Esophagus squamous epithelium (tissue), 5 donors: ENCODE data around the gene VPS26B. TPM values are rescaled to one million over a fixed set of nuclear protein-coding genes. Genes with fewer than 3 reads are reported as not detected.
A peak's percentile ranks its signal among the peaks of the same experiment; 100 is the strongest.
"Not testable (repeated sequence)": the region's sequence is repeated elsewhere in the genome, so short reads cannot be mapped to it uniquely, and the experiment has no call there.

Experiments
- DNase-seq: peaks from one replicate; lab custom pipeline; 2025; lab: John Stamatoyannopoulos, UW
- H3K27ac ChIP-seq, 4 donors: fragments of 200-600 bp; sonication (generic); one replicate each; pipeline ENCODE4 v1.5.1; 2016 to 2019; ENCODE audit warnings: mild to moderate bottlenecking in 1 of 4
- H3K27me3 ChIP-seq, 4 donors: fragments of 200-600 bp; sonication (generic); 1 replicate in 3 of 4; 2 replicates in 1 of 4; pipeline versions ENCODE4 v1.5.1 to v1.6.0; 2017 to 2021; ENCODE audit warnings: antibody characterized with exemption in 1 of 4
- H3K36me3 ChIP-seq, 3 donors: fragments of 200-600 bp; sonication (generic); one replicate each; pipeline ENCODE4 v1.5.1; 2016 to 2019
- H3K4me1 ChIP-seq, 3 donors: fragments of 200-600 bp; sonication (generic); one replicate each; pipeline ENCODE4 v1.5.1; 2017 to 2019
- H3K4me3 ChIP-seq, 4 donors: fragments of 200-600 bp; sonication (generic); 1 replicate in 3 of 4; 2 replicates in 1 of 4; pipeline ENCODE4 v1.5.1; 2016 to 2019; ENCODE audit warnings: mild to moderate bottlenecking in 2 of 4, moderate library complexity in 1 of 4
- H3K9me3 ChIP-seq, 3 donors: fragments of 200-600 bp; sonication (generic); one replicate each; pipeline ENCODE4 v1.5.1; 2016 to 2019
- CTCF ChIP-seq, 6 experiments: fragments of 450-650 bp in 4 of 6; fragments of 200-600 bp in 2 of 6; sonication (generic) in 2 of 6; IDR thresholded peaks; one replicate each; pipeline ENCODE4 v1.5.1; 2016 to 2019; ENCODE audit warnings: antibody characterized with exemption in 6 of 6, mild to moderate bottlenecking in 4 of 6, moderate library complexity in 4 of 6
- POLR2A ChIP-seq, 4 donors: fragments of 450-650 bp; IDR thresholded peaks; one replicate each; pipeline ENCODE4 v1.6.1; 2017; ENCODE audit warnings: antibody characterized with exemption in 4 of 4, mild to moderate bottlenecking in 4 of 4, moderate library complexity in 3 of 4
- WGBS, 2 donors: methylation state at CpG; one replicate each; pipeline ENCODE4 v1.1.5; 2018; 5-methylcytosine and 5-hydroxymethylcytosine counted together
- intact Hi-C: fragments of 100-400 bp; cut with DNase I; formaldehyde crosslinking; loops from one replicate; pipeline ENCODE4 v1.15.0; 2022
- total RNA-seq, 4 donors: library from RNA; depleted of rRNA; stranded (reverse); fragments of >200 nt; gene quantifications; one replicate each; pipeline ENCODE4 v1.1.0, GENCODE V29; 2016
- donor health status: DM: yes; HTN: yes; CAD: no.

The VPS26B gene
- 10 to 100 TPM; 25.2 to 30.7 (median 25.9) TPM for total RNA-seq

GRCh38 chr11:134223836-134224709, at the start of gene VPS26B, which contains the start of gene NCAPD3:
Gene VPS26B (plus strand): TSS chr11:134224671. CDS start chr11:134225123, 452 bp downstream.
Gene NCAPD3 (minus strand): TSS chr11:134223967. CDS start chr11:134223926, 41 bp downstream.
- no peaks in the 10 kb centered on the region for H3K27me3 ChIP-seq
- peak within 1 kb of the TSS; percentile 87 to 99 (median 96) for H3K4me3 ChIP-seq
- H3K4me1 ChIP-seq: peaks cover 19 to 49% (median 23%) of the 10 kb centered on the region in 3 donors
- TF ChIP-seq POLR2A (IDR thresholded peaks at IDR 0.05) (peak in 3 of 4 donors; percentile 85 to 98 (median 93)), CTCF (IDR thresholded peaks at IDR 0.05) (peak in 3 of 6 experiments; percentile 5 to 47 (median 7))
- H3K36me3 ChIP-seq: peaks cover 0 to 14% (median 0%) of the 10 kb centered on the region in 3 donors
- H3K27ac ChIP-seq: peak within 1 kb of the TSS; percentile 85 to 95 (median 93)
- 0 to 1% methylated on average over 13 to 17 of the region's 89 CpGs for WGBS, 2 donors
- H3K9me3 ChIP-seq: no peaks in the 10 kb centered on the region
- peak; percentile 80 for DNase-seq
- intact Hi-C loops: no loop called here

- H3K4me1 ChIP-seq: no peaks in the 10 kb centered on the region
- H3K27me3 ChIP-seq: no peaks in the 10 kb centered on the region
- DNase-seq: no peak
- WGBS, 2 donors: 92 to 93% methylated on average over 13 of the region's 13 CpGs
- no peak for TF ChIP-seq POLR2A (IDR thresholded peaks at IDR 0.05)
- no peak for TF ChIP-seq CTCF (IDR thresholded peaks at IDR 0.05)
- intact Hi-C loops: no loop called here
- H3K27ac ChIP-seq: no peak overlapping the region
- H3K9me3 ChIP-seq: no peaks in the 10 kb centered on the region
- peaks cover 0 to 85% (median 8%) of the 10 kb centered on the region in 3 donors for H3K36me3 ChIP-seq
- no peak overlapping the region for H3K4me3 ChIP-seq
Observed at GRCh38 chr11:134176284-134176683, 48.2 kb upstream of the VPS26B start.

GRCh38 chr11:134178032-134178674, 46.3 kb upstream of the VPS26B start:
- no peaks in the 10 kb centered on the region for H3K4me1 ChIP-seq
- no peaks in the 10 kb centered on the region for H3K9me3 ChIP-seq
- TF ChIP-seq POLR2A (IDR thresholded peaks at IDR 0.05) (no peak), CTCF (IDR thresholded peaks at IDR 0.05) (no peak)
- peaks cover 0 to 84% (median 8%) of the 10 kb centered on the region in 3 donors for H3K36me3 ChIP-seq
- no peaks in the 10 kb centered on the region for H3K27me3 ChIP-seq
- WGBS, 2 donors: 77 to 85% methylated on average over 5 of the region's 5 CpGs
- H3K4me3 ChIP-seq: no peak overlapping the region
- intact Hi-C loops: no loop called here
- DNase-seq: no peak
- no peak overlapping the region for H3K27ac ChIP-seq

- WGBS, 2 donors: 68 to 89% methylated on average over 4 of the region's 4 CpGs
- no peak overlapping the region for H3K27ac ChIP-seq
- H3K27me3 ChIP-seq: no peaks in the 10 kb centered on the region
- no peak overlapping the region for H3K4me3 ChIP-seq
- no peaks in the 10 kb centered on the region for H3K9me3 ChIP-seq
- no peak for TF ChIP-seq POLR2A (IDR thresholded peaks at IDR 0.05)
- TF ChIP-seq CTCF (IDR thresholded peaks at IDR 0.05): no peak
- intact Hi-C loops: no loop called here
- no peak for DNase-seq
- H3K36me3 ChIP-seq: peaks cover 0 to 88% (median 5%) of the 10 kb centered on the region in 3 donors
- H3K4me1 ChIP-seq: no peaks in the 10 kb centered on the region
Observed at GRCh38 chr11:134181707-134182106, 42.8 kb upstream of the VPS26B start.

- H3K27ac ChIP-seq, intact Hi-C loops, DNase-seq, H3K9me3 ChIP-seq, H3K4me3 ChIP-seq, H3K27me3 ChIP-seq, H3K4me1 ChIP-seq: not testable (repeated sequence)
- H3K36me3 ChIP-seq: peaks cover 5 to 97% (median 11%) of the 10 kb centered on the region in 3 donors
- WGBS, 2 donors: 93 to 96% methylated on average over 6 to 7 of the region's 8 CpGs
Observed at GRCh38 chr11:134188092-134188491, 36.4 kb upstream of the VPS26B start.
